ENCODE data around the gene FOXF1. TPM values are rescaled to one million over a fixed set of nuclear protein-coding genes. Genes with fewer than 3 reads are reported as not detected.
A peak's percentile ranks its signal among the peaks of the same experiment; 100 is the strongest.

Gene FOXF1
- total and polyA plus RNA-seq, 12 donors: 0.07 to 0.64 (median 0.27) TPM; not detected in 3

GRCh38 chr16:86531641-86532525 lies 21.6 kb downstream of the FOXF1 start:
- H3K4me3 ChIP-seq: no peak overlapping the region
- TF ChIP-seq POLR2A (IDR thresholded peaks at IDR 0.05) (no peak), CTCF (IDR thresholded peaks at IDR 0.05) (no peak)

GRCh38 chr16:86532526-86532815 lies 22.1 kb downstream of the FOXF1 start:
- no peak for DNase-seq
- H3K4me1 ChIP-seq (replicated peaks in 1 of 2): peaks cover 0 to 23% of the 10 kb centered on the region in 2 donors
- no peaks in the 10 kb centered on the region for H3K27me3 ChIP-seq
- intact Hi-C loops (cut with DNase I): no loop called here
- no peak overlapping the region for H3K27ac ChIP-seq
- no peak overlapping the region for H3K4me3 ChIP-seq
- 95 to 96% (median 95%) methylated on average over 7 of the region's 7 CpGs; no CpG with 5 or more reads in 1 of the 4 donors for WGBS, 4 donors
- TF ChIP-seq POLR2A (IDR thresholded peaks at IDR 0.05) (no peak), CTCF (IDR thresholded peaks at IDR 0.05) (no peak)
- peaks cover 0 to under 1% of the 10 kb centered on the region in 2 donors for H3K36me3 ChIP-seq (replicated peaks in 1 of 2)
- no peaks in the 10 kb centered on the region for H3K9me3 ChIP-seq (replicated peaks in 1 of 3)

More at GRCh38 chr16:86531641-86532525, 21.6 kb downstream of the FOXF1 start:
- no peaks in the 10 kb centered on the region for H3K27me3 ChIP-seq
- peaks cover 0 to 23% of the 10 kb centered on the region in 2 donors for H3K4me1 ChIP-seq (replicated peaks in 1 of 2)
- peak overlapping the region in 3 of 5 donors; percentile 61 to 85 (median 76) for H3K27ac ChIP-seq
- DNase-seq: no peak
- H3K9me3 ChIP-seq (replicated peaks in 1 of 3): no peaks in the 10 kb centered on the region
- H3K36me3 ChIP-seq (replicated peaks in 1 of 2): no peaks in the 10 kb centered on the region
- intact Hi-C loops (cut with DNase I): no loop called here
- 90 to 95% (median 93%) methylated on average over 28 to 49 of the region's 49 CpGs for WGBS, 4 donors

GRCh38 chr16:86533076-86533475 lies 22.7 kb downstream of the FOXF1 start:
- H3K4me1 ChIP-seq (replicated peaks in 1 of 2): peaks cover 0 to 23% of the 10 kb centered on the region in 2 donors
- peaks cover 0 to 6% of the 10 kb centered on the region in 2 donors for H3K36me3 ChIP-seq (replicated peaks in 1 of 2)
- no peak for TF ChIP-seq CTCF (IDR thresholded peaks at IDR 0.05)
- 92 to 96% (median 95%) methylated on average over 8 of the region's 8 CpGs for WGBS, 4 donors
- no peaks in the 10 kb centered on the region for H3K9me3 ChIP-seq (replicated peaks in 1 of 3)
- no peak overlapping the region for H3K27ac ChIP-seq
- DNase-seq: no peak
- intact Hi-C loops (cut with DNase I): no loop called here
- H3K27me3 ChIP-seq: no peaks in the 10 kb centered on the region
- H3K4me3 ChIP-seq: no peak overlapping the region

- WGBS, 4 donors: 90 to 96% (median 94%) methylated on average over 8 of the region's 8 CpGs
- no peak for TF ChIP-seq POLR2A (IDR thresholded peaks at IDR 0.05)
- TF ChIP-seq CTCF (IDR thresholded peaks at IDR 0.05): no peak
- Histone ChIP-seq H3K9me3 (replicated peaks in 1 of 3) (no peaks in the 10 kb centered on the region), H3K4me1 (replicated peaks in 1 of 2) (peaks cover 0 to 21% of the 10 kb centered on the region in 2 donors), H3K27me3 (no peaks in the 10 kb centered on the region), H3K4me3 (no peak overlapping the region), H3K36me3 (replicated peaks in 1 of 2) (peaks cover 0 to 14% of the 10 kb centered on the region in 2 donors), H3K27ac (no peak overlapping the region)
- DNase-seq: no peak
- intact Hi-C loops (cut with DNase I): no loop called here
Observed at GRCh38 chr16:86533767-86534351, 23.5 kb downstream of the FOXF1 start.
